ENCODE measurements around the gene SAMM50.

DNA sequence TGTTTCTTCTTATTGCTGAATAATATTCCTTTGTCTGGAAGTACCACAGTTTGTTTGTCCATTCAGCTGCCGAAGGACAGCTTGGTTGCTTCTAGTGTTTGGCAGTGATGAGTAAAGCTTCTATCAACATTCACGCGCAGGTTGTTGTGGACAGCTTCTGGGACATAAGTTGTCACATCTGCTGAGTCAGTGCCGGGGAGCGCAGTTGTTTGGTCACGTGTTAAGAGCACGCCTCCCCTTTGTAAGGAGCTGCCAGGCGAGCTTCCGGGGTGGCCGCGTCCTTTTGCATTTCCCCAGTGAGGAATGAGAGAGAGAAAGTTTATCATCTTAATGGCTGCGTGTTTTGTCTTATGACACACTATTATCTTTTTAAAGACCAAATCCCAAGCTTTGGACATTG, 30.3 kb downstream of the SAMM50 start:
- TF ChIP-seq EZH2 (IDR thresholded peaks at IDR 0.05; ENCODE audit: low read depth, unreplicated experiment), result no peak
- TF ChIP-seq, protein P1, sequence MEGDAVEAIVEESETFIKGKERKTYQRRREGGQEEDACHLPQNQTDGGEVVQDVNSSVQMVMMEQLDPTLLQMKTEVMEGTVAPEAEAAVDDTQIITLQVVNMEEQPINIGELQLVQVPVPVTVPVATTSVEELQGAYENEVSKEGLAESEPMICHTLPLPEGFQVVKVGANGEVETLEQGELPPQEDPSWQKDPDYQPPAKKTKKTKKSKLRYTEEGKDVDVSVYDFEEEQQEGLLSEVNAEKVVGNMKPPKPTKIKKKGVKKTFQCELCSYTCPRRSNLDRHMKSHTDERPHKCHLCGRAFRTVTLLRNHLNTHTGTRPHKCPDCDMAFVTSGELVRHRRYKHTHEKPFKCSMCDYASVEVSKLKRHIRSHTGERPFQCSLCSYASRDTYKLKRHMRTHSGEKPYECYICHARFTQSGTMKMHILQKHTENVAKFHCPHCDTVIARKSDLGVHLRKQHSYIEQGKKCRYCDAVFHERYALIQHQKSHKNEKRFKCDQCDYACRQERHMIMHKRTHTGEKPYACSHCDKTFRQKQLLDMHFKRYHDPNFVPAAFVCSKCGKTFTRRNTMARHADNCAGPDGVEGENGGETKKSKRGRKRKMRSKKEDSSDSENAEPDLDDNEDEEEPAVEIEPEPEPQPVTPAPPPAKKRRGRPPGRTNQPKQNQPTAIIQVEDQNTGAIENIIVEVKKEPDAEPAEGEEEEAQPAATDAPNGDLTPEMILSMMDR (conservative IDR thresholded peaks at IDR 0.05; ENCODE audit: low read depth in 2 of 2), result no peak
- no peak for TF ChIP-seq STAT1 (IDR thresholded peaks at IDR 0.05; ENCODE audit: unreplicated experiment)
- TF ChIP-seq POLR2AphosphoS5 (IDR thresholded peaks at IDR 0.05; ENCODE audit: low read depth), result no peak
- no peak for TF ChIP-seq EZH2phosphoT487 (IDR thresholded peaks at IDR 0.05; ENCODE audit: unreplicated experiment)
- TF ChIP-seq, protein P2, sequence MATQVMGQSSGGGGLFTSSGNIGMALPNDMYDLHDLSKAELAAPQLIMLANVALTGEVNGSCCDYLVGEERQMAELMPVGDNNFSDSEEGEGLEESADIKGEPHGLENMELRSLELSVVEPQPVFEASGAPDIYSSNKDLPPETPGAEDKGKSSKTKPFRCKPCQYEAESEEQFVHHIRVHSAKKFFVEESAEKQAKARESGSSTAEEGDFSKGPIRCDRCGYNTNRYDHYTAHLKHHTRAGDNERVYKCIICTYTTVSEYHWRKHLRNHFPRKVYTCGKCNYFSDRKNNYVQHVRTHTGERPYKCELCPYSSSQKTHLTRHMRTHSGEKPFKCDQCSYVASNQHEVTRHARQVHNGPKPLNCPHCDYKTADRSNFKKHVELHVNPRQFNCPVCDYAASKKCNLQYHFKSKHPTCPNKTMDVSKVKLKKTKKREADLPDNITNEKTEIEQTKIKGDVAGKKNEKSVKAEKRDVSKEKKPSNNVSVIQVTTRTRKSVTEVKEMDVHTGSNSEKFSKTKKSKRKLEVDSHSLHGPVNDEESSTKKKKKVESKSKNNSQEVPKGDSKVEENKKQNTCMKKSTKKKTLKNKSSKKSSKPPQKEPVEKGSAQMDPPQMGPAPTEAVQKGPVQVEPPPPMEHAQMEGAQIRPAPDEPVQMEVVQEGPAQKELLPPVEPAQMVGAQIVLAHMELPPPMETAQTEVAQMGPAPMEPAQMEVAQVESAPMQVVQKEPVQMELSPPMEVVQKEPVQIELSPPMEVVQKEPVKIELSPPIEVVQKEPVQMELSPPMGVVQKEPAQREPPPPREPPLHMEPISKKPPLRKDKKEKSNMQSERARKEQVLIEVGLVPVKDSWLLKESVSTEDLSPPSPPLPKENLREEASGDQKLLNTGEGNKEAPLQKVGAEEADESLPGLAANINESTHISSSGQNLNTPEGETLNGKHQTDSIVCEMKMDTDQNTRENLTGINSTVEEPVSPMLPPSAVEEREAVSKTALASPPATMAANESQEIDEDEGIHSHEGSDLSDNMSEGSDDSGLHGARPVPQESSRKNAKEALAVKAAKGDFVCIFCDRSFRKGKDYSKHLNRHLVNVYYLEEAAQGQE (IDR thresholded peaks at IDR 0.05; ENCODE audit: unreplicated experiment), result no peak
- no peak for TF ChIP-seq CREB1 (CRISPR knock-in tag; IDR thresholded peaks at IDR 0.05; ENCODE audit: low read depth)
- TF ChIP-seq, protein P3, sequence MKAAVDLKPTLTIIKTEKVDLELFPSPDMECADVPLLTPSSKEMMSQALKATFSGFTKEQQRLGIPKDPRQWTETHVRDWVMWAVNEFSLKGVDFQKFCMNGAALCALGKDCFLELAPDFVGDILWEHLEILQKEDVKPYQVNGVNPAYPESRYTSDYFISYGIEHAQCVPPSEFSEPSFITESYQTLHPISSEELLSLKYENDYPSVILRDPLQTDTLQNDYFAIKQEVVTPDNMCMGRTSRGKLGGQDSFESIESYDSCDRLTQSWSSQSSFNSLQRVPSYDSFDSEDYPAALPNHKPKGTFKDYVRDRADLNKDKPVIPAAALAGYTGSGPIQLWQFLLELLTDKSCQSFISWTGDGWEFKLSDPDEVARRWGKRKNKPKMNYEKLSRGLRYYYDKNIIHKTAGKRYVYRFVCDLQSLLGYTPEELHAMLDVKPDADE (IDR thresholded peaks at IDR 0.05), result no peak
- no peak for TF ChIP-seq ZNF114 (CRISPR knock-in tag; IDR thresholded peaks at IDR 0.05)
- TF ChIP-seq JUNB (IDR thresholded peaks at IDR 0.05; ENCODE audit: unreplicated experiment), result no peak
- no peak for TF ChIP-seq ZNF331 (CRISPR knock-in tag; IDR thresholded peaks at IDR 0.05; ENCODE audit: low read depth)
- TF ChIP-seq NANOG (IDR thresholded peaks at IDR 0.05; ENCODE audit: borderline replicate concordance), result no peak
- TF ChIP-seq, protein P4, sequence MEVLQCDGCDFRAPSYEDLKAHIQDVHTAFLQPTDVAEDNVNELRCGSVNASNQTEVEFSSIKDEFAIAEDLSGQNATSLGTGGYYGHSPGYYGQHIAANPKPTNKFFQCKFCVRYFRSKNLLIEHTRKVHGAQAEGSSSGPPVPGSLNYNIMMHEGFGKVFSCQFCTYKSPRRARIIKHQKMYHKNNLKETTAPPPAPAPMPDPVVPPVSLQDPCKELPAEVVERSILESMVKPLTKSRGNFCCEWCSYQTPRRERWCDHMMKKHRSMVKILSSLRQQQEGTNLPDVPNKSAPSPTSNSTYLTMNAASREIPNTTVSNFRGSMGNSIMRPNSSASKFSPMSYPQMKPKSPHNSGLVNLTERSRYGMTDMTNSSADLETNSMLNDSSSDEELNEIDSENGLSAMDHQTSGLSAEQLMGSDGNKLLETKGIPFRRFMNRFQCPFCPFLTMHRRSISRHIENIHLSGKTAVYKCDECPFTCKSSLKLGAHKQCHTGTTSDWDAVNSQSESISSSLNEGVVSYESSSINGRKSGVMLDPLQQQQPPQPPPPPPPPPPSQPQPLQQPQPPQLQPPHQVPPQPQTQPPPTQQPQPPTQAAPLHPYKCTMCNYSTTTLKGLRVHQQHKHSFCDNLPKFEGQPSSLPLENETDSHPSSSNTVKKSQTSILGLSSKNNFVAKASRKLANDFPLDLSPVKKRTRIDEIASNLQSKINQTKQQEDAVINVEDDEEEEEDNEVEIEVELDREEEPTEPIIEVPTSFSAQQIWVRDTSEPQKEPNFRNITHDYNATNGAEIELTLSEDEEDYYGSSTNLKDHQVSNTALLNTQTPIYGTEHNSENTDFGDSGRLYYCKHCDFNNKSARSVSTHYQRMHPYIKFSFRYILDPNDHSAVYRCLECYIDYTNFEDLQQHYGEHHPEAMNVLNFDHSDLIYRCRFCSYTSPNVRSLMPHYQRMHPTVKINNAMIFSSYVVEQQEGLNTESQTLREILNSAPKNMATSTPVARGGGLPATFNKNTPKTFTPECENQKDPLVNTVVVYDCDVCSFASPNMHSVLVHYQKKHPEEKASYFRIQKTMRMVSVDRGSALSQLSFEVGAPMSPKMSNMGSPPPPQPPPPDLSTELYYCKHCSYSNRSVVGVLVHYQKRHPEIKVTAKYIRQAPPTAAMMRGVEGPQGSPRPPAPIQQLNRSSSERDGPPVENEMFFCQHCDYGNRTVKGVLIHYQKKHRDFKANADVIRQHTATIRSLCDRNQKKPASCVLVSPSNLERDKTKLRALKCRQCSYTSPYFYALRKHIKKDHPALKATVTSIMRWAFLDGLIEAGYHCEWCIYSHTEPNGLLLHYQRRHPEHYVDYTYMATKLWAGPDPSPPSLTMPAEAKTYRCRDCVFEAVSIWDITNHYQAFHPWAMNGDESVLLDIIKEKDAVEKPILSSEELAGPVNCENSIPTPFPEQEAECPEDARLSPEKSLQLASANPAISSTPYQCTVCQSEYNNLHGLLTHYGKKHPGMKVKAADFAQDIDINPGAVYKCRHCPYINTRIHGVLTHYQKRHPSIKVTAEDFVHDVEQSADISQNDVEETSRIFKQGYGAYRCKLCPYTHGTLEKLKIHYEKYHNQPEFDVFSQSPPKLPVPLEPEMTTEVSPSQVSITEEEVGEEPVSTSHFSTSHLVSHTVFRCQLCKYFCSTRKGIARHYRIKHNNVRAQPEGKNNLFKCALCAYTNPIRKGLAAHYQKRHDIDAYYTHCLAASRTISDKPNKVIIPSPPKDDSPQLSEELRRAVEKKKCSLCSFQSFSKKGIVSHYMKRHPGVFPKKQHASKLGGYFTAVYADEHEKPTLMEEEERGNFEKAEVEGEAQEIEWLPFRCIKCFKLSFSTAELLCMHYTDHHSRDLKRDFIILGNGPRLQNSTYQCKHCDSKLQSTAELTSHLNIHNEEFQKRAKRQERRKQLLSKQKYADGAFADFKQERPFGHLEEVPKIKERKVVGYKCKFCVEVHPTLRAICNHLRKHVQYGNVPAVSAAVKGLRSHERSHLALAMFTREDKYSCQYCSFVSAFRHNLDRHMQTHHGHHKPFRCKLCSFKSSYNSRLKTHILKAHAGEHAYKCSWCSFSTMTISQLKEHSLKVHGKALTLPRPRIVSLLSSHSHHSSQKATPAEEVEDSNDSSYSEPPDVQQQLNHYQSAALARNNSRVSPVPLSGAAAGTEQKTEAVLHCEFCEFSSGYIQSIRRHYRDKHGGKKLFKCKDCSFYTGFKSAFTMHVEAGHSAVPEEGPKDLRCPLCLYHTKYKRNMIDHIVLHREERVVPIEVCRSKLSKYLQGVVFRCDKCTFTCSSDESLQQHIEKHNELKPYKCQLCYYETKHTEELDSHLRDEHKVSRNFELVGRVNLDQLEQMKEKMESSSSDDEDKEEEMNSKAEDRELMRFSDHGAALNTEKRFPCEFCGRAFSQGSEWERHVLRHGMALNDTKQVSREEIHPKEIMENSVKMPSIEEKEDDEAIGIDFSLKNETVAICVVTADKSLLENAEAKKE (CRISPR knock-in tag; IDR thresholded peaks at IDR 0.05), result no peak
